ENCODE measurements around the gene MRM2.

DNA sequence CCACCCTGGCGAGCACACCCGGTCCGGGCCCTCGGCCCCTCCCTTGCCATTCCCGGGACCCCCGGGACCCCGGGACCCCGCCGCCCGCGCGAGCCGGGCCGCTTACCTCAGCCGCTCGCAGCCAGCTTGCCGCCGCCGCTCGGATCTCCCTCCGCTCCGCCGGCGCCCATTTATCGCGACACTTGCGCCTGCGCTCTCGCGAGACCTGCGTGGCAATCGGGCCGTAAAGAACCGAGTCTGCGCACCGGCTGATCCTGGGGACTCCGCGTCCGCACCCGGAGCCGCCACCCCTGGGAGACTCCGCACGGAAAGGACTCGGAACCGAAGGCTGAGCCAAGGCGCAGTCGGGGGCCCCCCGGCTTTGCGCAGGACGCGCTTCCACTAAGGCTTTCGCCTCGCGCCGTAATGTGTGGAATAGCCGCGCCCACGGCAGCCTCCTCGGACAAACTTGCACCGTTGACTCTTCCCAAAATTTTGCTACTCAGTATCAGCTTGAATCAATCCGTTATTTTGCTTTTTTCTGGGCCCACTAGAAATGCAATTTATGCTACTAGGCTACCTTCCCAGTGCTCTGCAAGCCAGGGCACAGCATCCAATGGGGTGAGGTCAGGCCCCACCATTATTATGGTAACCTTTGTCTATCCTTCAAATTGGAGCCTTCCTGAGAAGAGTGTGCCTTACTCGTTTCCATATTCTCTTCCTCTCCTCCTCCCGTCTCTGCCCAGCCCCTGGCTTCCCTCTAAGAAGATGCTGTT lies 9.1 kb downstream of the MRM2 start, which contains the start of gene MAD1L1:
- TF ChIP-seq, protein P1, sequence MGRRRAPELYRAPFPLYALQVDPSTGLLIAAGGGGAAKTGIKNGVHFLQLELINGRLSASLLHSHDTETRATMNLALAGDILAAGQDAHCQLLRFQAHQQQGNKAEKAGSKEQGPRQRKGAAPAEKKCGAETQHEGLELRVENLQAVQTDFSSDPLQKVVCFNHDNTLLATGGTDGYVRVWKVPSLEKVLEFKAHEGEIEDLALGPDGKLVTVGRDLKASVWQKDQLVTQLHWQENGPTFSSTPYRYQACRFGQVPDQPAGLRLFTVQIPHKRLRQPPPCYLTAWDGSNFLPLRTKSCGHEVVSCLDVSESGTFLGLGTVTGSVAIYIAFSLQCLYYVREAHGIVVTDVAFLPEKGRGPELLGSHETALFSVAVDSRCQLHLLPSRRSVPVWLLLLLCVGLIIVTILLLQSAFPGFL (CRISPR knock-in tag; IDR thresholded peaks at IDR 0.05; ENCODE audit: borderline replicate concordance): no peak
- TF ChIP-seq ZNF263 (CRISPR knock-in tag; IDR thresholded peaks at IDR 0.05; ENCODE audit: low read depth) (no peak), TCF7 (CRISPR knock-in tag; IDR thresholded peaks at IDR 0.05; ENCODE audit: low read depth) (no peak), ZNF121 (CRISPR knock-in tag; IDR thresholded peaks at IDR 0.05) (no peak), ZNF138 (CRISPR knock-in tag; conservative IDR thresholded peaks at IDR 0.05) (no peak)
- TF ChIP-seq, protein P2, sequence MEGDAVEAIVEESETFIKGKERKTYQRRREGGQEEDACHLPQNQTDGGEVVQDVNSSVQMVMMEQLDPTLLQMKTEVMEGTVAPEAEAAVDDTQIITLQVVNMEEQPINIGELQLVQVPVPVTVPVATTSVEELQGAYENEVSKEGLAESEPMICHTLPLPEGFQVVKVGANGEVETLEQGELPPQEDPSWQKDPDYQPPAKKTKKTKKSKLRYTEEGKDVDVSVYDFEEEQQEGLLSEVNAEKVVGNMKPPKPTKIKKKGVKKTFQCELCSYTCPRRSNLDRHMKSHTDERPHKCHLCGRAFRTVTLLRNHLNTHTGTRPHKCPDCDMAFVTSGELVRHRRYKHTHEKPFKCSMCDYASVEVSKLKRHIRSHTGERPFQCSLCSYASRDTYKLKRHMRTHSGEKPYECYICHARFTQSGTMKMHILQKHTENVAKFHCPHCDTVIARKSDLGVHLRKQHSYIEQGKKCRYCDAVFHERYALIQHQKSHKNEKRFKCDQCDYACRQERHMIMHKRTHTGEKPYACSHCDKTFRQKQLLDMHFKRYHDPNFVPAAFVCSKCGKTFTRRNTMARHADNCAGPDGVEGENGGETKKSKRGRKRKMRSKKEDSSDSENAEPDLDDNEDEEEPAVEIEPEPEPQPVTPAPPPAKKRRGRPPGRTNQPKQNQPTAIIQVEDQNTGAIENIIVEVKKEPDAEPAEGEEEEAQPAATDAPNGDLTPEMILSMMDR (IDR thresholded peaks at IDR 0.05): no peak
- TF ChIP-seq, protein P3, sequence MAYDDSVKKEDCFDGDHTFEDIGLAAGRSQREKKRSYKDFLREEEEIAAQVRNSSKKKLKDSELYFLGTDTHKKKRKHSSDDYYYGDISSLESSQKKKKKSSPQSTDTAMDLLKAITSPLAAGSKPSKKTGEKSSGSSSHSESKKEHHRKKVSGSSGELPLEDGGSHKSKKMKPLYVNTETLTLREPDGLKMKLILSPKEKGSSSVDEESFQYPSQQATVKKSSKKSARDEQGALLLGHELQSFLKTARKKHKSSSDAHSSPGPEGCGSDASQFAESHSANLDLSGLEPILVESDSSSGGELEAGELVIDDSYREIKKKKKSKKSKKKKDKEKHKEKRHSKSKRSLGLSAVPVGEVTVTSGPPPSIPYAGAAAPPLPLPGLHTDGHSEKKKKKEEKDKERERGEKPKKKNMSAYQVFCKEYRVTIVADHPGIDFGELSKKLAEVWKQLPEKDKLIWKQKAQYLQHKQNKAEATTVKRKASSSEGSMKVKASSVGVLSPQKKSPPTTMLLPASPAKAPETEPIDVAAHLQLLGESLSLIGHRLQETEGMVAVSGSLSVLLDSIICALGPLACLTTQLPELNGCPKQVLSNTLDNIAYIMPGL (CRISPR knock-in tag; IDR thresholded peaks at IDR 0.05): peak; percentile 77; the same call in 1 of the 2 replicates
- TF ChIP-seq, protein P4, sequence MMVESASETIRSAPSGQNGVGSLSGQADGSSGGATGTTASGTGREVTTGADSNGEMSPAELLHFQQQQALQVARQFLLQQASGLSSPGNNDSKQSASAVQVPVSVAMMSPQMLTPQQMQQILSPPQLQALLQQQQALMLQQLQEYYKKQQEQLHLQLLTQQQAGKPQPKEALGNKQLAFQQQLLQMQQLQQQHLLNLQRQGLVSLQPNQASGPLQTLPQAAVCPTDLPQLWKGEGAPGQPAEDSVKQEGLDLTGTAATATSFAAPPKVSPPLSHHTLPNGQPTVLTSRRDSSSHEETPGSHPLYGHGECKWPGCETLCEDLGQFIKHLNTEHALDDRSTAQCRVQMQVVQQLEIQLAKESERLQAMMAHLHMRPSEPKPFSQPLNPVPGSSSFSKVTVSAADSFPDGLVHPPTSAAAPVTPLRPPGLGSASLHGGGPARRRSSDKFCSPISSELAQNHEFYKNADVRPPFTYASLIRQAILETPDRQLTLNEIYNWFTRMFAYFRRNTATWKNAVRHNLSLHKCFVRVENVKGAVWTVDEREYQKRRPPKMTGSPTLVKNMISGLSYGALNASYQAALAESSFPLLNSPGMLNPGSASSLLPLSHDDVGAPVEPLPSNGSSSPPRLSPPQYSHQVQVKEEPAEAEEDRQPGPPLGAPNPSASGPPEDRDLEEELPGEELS (CRISPR knock-in tag; IDR thresholded peaks at IDR 0.05): 0 out of 2 replicates have a peak, but pooled peaks have one; percentile 58
- TF ChIP-seq, protein P5, sequence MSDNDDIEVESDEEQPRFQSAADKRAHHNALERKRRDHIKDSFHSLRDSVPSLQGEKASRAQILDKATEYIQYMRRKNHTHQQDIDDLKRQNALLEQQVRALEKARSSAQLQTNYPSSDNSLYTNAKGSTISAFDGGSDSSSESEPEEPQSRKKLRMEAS (CRISPR knock-in tag; IDR thresholded peaks at IDR 0.05): peak; percentile 71
- TF ChIP-seq, protein P6, sequence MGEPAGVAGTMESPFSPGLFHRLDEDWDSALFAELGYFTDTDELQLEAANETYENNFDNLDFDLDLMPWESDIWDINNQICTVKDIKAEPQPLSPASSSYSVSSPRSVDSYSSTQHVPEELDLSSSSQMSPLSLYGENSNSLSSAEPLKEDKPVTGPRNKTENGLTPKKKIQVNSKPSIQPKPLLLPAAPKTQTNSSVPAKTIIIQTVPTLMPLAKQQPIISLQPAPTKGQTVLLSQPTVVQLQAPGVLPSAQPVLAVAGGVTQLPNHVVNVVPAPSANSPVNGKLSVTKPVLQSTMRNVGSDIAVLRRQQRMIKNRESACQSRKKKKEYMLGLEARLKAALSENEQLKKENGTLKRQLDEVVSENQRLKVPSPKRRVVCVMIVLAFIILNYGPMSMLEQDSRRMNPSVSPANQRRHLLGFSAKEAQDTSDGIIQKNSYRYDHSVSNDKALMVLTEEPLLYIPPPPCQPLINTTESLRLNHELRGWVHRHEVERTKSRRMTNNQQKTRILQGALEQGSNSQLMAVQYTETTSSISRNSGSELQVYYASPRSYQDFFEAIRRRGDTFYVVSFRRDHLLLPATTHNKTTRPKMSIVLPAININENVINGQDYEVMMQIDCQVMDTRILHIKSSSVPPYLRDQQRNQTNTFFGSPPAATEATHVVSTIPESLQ (CRISPR knock-in tag; IDR thresholded peaks at IDR 0.05): no peak
- TF ChIP-seq, protein P7, sequence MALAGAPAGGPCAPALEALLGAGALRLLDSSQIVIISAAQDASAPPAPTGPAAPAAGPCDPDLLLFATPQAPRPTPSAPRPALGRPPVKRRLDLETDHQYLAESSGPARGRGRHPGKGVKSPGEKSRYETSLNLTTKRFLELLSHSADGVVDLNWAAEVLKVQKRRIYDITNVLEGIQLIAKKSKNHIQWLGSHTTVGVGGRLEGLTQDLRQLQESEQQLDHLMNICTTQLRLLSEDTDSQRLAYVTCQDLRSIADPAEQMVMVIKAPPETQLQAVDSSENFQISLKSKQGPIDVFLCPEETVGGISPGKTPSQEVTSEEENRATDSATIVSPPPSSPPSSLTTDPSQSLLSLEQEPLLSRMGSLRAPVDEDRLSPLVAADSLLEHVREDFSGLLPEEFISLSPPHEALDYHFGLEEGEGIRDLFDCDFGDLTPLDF (CRISPR knock-in tag; IDR thresholded peaks at IDR 0.05): no peak

All from WTC11 (cell line).